H7 (cell line): ENCODE data around the gene ATG16L2. TPM values are rescaled to one million over a fixed set of nuclear protein-coding genes. Genes with fewer than 3 reads are reported as not detected.

Experiments used
- DNase-seq: peaks from one replicate; pipeline ENCODE4 v3.0.0; 2012
- H3K27me3 ChIP-seq: 2 replicates; pipeline ENCODE4 v1.6.0; 2011; ENCODE audit warnings: mild to moderate bottlenecking, low read length; ENCODE audit not compliant: control insufficient read depth, insufficient read depth
- H3K36me3 ChIP-seq: replicated peaks from 2 replicates; pipeline ENCODE4 v1.5.1; 2011; ENCODE audit warnings: low read length; ENCODE audit not compliant: control insufficient read depth, insufficient read depth
- H3K4me3 ChIP-seq: 2 replicates; pipeline ENCODE4 v1.5.1; 2011; ENCODE audit warnings: low read depth, mild to moderate bottlenecking, control low read depth, low read length, moderate library complexity; ENCODE audit not compliant: insufficient read depth
- total RNA-seq: library from RNA; depleted of rRNA; stranded (reverse); fragments of >200 nt; shearing (Covaris generic); gene quantifications from 2 replicates; pipeline ENCODE4 v1.2.3, GENCODE V29; 2014; rRNA removed

The ATG16L2 gene
- total RNA-seq = 6.2 and 16.0 TPM in 2 replicates

- DNase-seq = peak; percentile 99
- Histone ChIP-seq H3K27me3 (peaks cover 7% of the 10 kb centered on the region), H3K4me3 (peak within 1 kb of the TSS; percentile 85), H3K36me3 (no peaks in the 10 kb centered on the region; the same call in 1 of the 2 replicates)
Measured at GRCh38 chr11:72814286-72815109, at the start of gene ATG16L2. ATG16L2 (plus strand) TSS chr11:72814411; CDS start chr11:72814446, 35 bp downstream.

DNA sequence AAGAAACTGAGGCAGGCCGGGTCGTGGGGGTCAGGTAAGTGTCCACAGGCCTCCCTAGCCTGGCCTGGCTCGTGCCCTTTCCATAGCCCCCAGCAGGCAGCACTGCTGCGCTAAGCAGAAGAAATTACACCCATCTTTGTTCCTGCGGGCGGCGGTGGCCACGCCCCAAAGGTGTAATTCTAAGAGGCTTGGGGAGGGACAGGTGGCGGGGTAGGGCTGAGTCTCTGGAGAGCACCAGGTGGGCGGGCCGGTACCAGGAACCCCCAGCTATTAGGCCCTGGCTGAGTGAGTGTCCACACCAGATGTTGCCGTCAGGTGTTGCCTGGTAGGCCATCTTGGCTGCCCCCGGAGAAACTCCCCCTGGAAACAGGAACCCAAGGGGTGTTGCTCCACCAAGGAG lies 49.7 kb upstream of the ATG16L2 start:
- Histone ChIP-seq H3K27me3 (no peaks in the 10 kb centered on the region), H3K4me3 (no peak overlapping the region), H3K36me3 (no peaks in the 10 kb centered on the region)
- DNase-seq = peak; percentile 95

DNA sequence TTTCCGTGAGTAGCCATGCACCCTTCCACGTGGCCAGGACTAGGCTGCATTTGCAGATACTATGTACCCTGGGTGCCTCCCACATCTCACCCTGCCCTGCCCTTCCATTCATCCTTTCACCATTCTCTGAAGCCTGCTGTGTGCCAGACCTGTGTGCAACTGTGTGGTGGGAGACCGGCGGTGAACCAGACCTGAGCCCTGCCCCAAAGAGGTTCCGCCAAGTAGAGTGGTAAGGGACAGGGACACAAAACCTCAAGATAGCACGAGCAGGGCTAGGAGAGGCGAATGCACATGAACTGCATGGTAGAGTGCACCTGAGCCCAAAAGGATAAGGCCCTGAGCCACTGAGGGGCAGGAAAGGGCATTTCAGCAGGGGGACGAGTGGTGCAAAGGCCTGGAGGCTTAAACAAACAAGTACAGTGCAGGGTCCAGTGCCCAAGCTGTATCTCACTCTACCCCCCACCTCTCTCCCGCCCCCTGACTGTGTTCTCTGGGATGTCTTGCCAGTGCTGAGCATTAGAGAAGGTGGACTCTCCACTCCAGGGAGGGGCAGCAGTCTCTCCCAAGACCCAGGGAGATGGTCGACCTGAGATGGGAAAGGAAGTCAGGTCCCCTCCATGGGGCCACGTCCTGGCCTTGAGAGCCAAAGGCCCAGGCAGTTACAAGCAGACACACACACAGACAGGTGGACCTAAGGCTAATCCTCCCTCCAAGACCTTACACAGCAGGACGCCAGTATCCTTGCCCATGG lies 47.9 kb upstream of the ATG16L2 start:
- DNase-seq = no peak
- Histone ChIP-seq H3K4me3 (no peak overlapping the region), H3K36me3 (no peaks in the 10 kb centered on the region), H3K27me3 (no peaks in the 10 kb centered on the region)

DNA sequence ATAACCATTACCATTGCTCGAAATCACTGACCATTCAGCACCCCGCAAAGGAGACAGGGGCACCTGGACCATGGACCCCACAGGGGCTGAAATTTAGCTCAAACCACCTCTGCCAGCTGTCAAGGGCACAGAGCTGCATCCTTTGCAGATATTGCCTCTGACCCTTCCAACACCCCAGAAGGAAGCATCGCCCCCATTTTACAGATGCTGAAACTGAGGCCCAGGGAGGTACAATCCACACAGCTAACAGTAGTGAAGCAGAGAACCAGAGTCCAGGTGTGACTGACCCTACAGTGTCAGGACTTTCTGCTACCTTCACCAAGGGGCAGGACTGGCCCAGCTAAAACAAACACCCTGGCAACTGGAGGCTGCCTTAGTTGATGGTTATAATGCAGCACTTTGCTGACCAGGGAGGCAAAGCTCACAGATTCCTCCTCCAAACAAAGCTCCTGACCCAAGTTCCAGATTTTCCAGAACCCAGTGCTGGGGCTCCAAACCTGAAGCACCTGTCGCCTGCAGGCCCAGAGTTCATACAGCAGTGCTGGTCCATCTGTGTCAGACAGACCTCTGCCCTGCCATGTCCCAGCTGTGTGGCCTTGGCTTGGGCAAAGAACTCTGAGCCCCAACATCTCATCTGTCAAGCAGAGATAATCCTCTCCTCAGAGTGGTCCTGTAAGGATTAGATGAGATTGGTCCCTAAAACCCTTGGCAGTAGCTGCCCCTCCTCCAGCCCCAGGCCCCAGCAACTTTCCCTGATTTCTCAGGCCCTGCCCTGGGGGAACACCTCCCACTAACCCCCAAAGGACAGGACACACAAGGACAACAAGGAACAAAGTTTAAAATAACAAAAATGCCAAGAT lies 46.8 kb upstream of the ATG16L2 start:
- Histone ChIP-seq H3K4me3 (no peak overlapping the region), H3K36me3 (no peaks in the 10 kb centered on the region), H3K27me3 (no peaks in the 10 kb centered on the region)
- DNase-seq = no peak

DNA sequence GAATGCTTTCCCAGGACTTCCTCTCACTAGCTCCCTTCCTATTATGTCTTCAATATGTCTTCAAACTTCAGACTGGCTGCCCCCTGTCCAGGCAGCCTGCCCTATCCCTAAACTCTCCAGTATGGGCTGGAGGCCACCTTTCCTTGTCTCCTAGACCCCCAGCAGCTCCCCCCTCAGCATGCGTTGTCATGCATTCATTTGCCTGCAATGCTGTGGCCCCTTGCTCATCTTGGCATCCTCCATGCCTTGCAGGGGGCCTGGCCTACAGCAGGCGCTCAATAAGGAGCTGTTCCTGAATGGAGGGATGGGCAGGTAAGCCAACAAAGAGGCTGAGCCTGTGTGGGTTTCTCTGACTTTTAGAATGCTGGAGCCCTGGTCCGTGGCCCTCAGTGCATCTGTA lies 45.6 kb upstream of the ATG16L2 start:
- no peak for DNase-seq
- H3K36me3 ChIP-seq = no peaks in the 10 kb centered on the region
- H3K27me3 ChIP-seq = no peaks in the 10 kb centered on the region
- no peak overlapping the region for H3K4me3 ChIP-seq

DNA sequence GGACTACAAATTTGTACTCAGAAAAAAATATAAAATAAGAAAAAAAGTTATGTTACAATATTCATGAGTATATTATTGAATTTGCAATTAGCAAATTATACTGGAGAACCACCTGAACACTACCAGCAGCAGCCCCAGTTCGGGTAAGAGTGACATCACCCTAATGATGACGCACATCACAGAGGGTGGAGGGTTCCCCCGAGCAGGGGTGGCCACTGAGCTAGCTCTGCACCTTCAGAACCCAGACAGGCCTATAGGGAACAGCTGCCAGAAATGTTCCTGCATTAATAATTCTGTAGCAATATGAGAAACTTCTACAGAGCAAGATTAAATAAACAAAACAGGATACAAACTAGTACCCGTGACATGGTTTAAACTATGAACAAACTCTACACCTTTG lies 44.5 kb upstream of the ATG16L2 start:
- DNase-seq = no peak
- no peaks in the 10 kb centered on the region for H3K36me3 ChIP-seq
- no peak overlapping the region for H3K4me3 ChIP-seq
- no peaks in the 10 kb centered on the region for H3K27me3 ChIP-seq

GRCh38 chr11:72770799-72771198 lies 43.4 kb upstream of the ATG16L2 start:
- no peak overlapping the region for H3K4me3 ChIP-seq
- no peak for DNase-seq

DNA sequence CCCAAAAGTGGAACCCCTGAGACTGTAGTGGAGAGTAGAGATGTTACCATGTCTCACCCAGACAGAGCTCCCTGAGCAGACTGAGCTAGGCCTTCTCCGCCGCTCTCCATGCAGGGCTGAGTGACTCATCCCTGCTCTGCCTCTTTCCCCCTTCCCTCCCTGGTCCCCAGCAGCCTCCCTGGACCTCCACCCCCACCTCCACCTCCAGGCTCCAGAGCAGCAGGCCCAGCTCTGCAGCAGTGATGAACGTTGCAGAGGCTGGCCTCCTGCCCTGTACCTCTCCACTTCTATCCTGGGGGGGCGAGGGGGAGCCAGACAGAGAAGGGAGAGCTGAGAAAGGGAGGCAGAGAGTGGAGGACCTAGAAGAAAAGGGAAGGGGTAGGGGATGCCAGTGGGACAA lies 42.7 kb upstream of the ATG16L2 start:
- Histone ChIP-seq H3K36me3 (no peaks in the 10 kb centered on the region), H3K27me3 (no peaks in the 10 kb centered on the region), H3K4me3 (no peak overlapping the region)
- no peak for DNase-seq

More at GRCh38 chr11:72770799-72771198, 43.4 kb upstream of the ATG16L2 start:
- no peaks in the 10 kb centered on the region for H3K36me3 ChIP-seq
- H3K27me3 ChIP-seq = no peaks in the 10 kb centered on the region

GRCh38 chr11:72772059-72772458 lies 42.2 kb upstream of the ATG16L2 start:
- H3K36me3 ChIP-seq = no peaks in the 10 kb centered on the region
- no peaks in the 10 kb centered on the region for H3K27me3 ChIP-seq
- DNase-seq = no peak
- H3K4me3 ChIP-seq = no peak overlapping the region

GRCh38 chr11:72773291-72773690 lies 40.9 kb upstream of the ATG16L2 start:
- no peaks in the 10 kb centered on the region; the same call in none of the 2 replicates for H3K36me3 ChIP-seq
- no peak for DNase-seq
- H3K4me3 ChIP-seq = no peak overlapping the region
- H3K27me3 ChIP-seq = no peaks in the 10 kb centered on the region

DNA sequence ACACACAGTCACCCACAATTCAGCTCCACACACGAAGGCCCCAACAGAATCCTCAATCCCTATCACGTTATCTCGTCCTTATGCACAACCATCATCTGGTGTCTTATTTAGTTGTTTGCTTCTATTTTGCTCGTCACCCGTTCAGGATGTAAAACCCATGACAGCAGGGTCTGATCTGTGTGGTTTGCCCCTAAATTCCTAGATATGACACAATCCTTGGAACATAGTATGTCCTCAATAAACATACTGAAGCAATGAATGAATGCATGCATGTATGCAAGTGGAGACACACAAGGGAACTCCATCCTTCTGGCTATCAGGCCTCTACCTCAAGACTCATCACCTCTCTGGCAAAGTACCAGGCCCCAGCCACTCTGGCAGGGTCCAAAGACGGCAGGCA lies 40.5 kb upstream of the ATG16L2 start:
- no peaks in the 10 kb centered on the region for H3K27me3 ChIP-seq
- no peak for DNase-seq
- no peak overlapping the region for H3K4me3 ChIP-seq
- no peaks in the 10 kb centered on the region; the same call in none of the 2 replicates for H3K36me3 ChIP-seq

DNA sequence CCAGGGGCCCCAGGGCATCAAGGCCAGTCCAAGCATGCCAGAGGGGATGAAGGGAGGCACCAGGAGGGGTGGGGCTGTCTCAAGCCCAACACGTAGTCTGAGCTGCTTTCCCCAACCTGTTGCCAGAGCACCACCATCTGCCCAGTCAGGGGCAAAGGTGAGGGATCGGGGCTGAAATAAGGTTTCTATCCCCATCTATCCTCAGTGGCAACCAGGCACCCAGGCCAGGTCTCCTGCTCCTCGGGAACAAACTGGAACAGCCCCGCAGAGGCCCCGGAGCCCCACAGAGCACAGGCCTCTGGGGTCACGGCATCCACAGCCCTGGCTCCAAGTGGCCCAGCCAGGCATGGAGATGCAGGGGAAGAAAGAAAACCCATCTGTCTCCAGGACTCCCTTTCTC lies 39.7 kb upstream of the ATG16L2 start:
- no peak for DNase-seq
- no peak overlapping the region for H3K4me3 ChIP-seq
- H3K27me3 ChIP-seq = no peaks in the 10 kb centered on the region; the same call in 1 of the 2 replicates
- H3K36me3 ChIP-seq = no peaks in the 10 kb centered on the region; the same call in none of the 2 replicates

GRCh38 chr11:72775288-72776110 lies 38.7 kb upstream of the ATG16L2 start:
- peaks cover 5% of the 10 kb centered on the region for H3K27me3 ChIP-seq
- no peak overlapping the region for H3K4me3 ChIP-seq
- no peak for DNase-seq
- H3K36me3 ChIP-seq = no peaks in the 10 kb centered on the region; the same call in none of the 2 replicates
